Measurements from ENCODE around the gene PLCB1. TPM values are rescaled to one million over a fixed set of nuclear protein-coding genes. Genes with fewer than 3 reads are reported as not detected.

PLCB1 gene
- polyA plus RNA-seq, 6 donors from 2014 or later, result 0.27 to 0.79 (median 0.54) TPM; not detected in 2

- no peak for ATAC-seq (ENCODE audit: low read depth in 2 of 2)
- H3K9me3 Mint-ChIP-seq, result peaks cover 0 to 1% (median 0%) of the 10 kb centered on the region in 7 donors
Measured at GRCh38 chr20:8303651-8304050, 171.6 kb downstream of the PLCB1 start.

GRCh38 chr20:8304124-8304816 lies 172.2 kb downstream of the PLCB1 start:
- no peak for DNase-seq
- Mint-ChIP-seq H3K27ac (peak overlapping the region in 1 of 6 donors; percentile 26), H3K36me3 (no peaks in the 10 kb centered on the region), H3K27me3 (no peaks in the 10 kb centered on the region), H3K9me3 (peaks cover 0 to 1% (median 0%) of the 10 kb centered on the region in 7 donors), H3K4me3 (no peak overlapping the region), H3K4me1 (no peaks in the 10 kb centered on the region)
- ATAC-seq (ENCODE audit: low read depth in 2 of 2), result no peak

More at GRCh38 chr20:8303651-8304050, 171.6 kb downstream of the PLCB1 start:
- H3K27me3 Mint-ChIP-seq, result no peaks in the 10 kb centered on the region
- H3K36me3 Mint-ChIP-seq, result no peaks in the 10 kb centered on the region
- H3K4me1 Mint-ChIP-seq, result no peaks in the 10 kb centered on the region
- no peak overlapping the region for H3K4me3 Mint-ChIP-seq
- DNase-seq, result no peak
- H3K27ac Mint-ChIP-seq, result no peak overlapping the region

- no peaks in the 10 kb centered on the region for H3K27me3 Mint-ChIP-seq
- DNase-seq (peak; percentile 12), ATAC-seq (ENCODE audit: low read depth in 2 of 2) (peak; percentile 42 to 66)
- H3K4me3 Mint-ChIP-seq, result no peak overlapping the region
- no peaks in the 10 kb centered on the region for H3K4me1 Mint-ChIP-seq
- peaks cover 0 to 1% (median 0%) of the 10 kb centered on the region in 7 donors for H3K9me3 Mint-ChIP-seq
- peak overlapping the region in 1 of 6 donors; percentile 47 for H3K27ac Mint-ChIP-seq
- no peaks in the 10 kb centered on the region for H3K36me3 Mint-ChIP-seq
Measured at GRCh38 chr20:8305449-8305978, 173.4 kb downstream of the PLCB1 start.

GRCh38 chr20:8306937-8307336 lies 174.9 kb downstream of the PLCB1 start:
- H3K4me3 Mint-ChIP-seq, result no peak overlapping the region
- H3K27ac Mint-ChIP-seq, result no peak overlapping the region
- no peaks in the 10 kb centered on the region for H3K27me3 Mint-ChIP-seq
- H3K4me1 Mint-ChIP-seq, result no peaks in the 10 kb centered on the region
- no peaks in the 10 kb centered on the region for H3K9me3 Mint-ChIP-seq
- ATAC-seq (ENCODE audit: low read depth in 2 of 2) (no peak), DNase-seq (no peak)
- H3K36me3 Mint-ChIP-seq, result no peaks in the 10 kb centered on the region

GRCh38 chr20:8309634-8310033 lies 177.6 kb downstream of the PLCB1 start:
- no peaks in the 10 kb centered on the region for H3K4me1 Mint-ChIP-seq
- H3K36me3 Mint-ChIP-seq, result no peaks in the 10 kb centered on the region
- DNase-seq, result no peak
- ATAC-seq (ENCODE audit: low read depth in 2 of 2), result no peak
- H3K9me3 Mint-ChIP-seq, result no peaks in the 10 kb centered on the region
- no peaks in the 10 kb centered on the region for H3K27me3 Mint-ChIP-seq
- H3K4me3 Mint-ChIP-seq, result no peak overlapping the region
- H3K27ac Mint-ChIP-seq, result no peak overlapping the region

- no peak overlapping the region for H3K4me3 Mint-ChIP-seq
- ATAC-seq (ENCODE audit: low read depth in 2 of 2) (no peak), DNase-seq (no peak)
- no peaks in the 10 kb centered on the region for H3K36me3 Mint-ChIP-seq
- no peaks in the 10 kb centered on the region for H3K9me3 Mint-ChIP-seq
- H3K27ac Mint-ChIP-seq, result no peak overlapping the region
- no peaks in the 10 kb centered on the region for H3K27me3 Mint-ChIP-seq
- no peaks in the 10 kb centered on the region for H3K4me1 Mint-ChIP-seq
Measured at GRCh38 chr20:8310618-8311017, 178.6 kb downstream of the PLCB1 start.

- Mint-ChIP-seq H3K27ac (no peak overlapping the region), H3K9me3 (no peaks in the 10 kb centered on the region), H3K27me3 (no peaks in the 10 kb centered on the region), H3K4me1 (no peaks in the 10 kb centered on the region), H3K36me3 (no peaks in the 10 kb centered on the region), H3K4me3 (no peak overlapping the region)
- no peak for DNase-seq
- ATAC-seq (ENCODE audit: low read depth in 2 of 2), result no peak
Measured at GRCh38 chr20:8313073-8313472, 181.0 kb downstream of the PLCB1 start.

GRCh38 chr20:8315639-8316573 lies 183.8 kb downstream of the PLCB1 start:
- H3K27me3 Mint-ChIP-seq, result peaks cover 0 to 3% (median 0%) of the 10 kb centered on the region in 3 donors
- DNase-seq (no peak), ATAC-seq (ENCODE audit: low read depth in 2 of 2) (no peak)
- H3K27ac Mint-ChIP-seq, result peak overlapping the region in 1 of 6 donors; percentile 1
- no peak overlapping the region for H3K4me3 Mint-ChIP-seq
- H3K36me3 Mint-ChIP-seq, result no peaks in the 10 kb centered on the region
- peaks cover 0 to 5% (median 1%) of the 10 kb centered on the region in 3 donors for H3K4me1 Mint-ChIP-seq
- H3K9me3 Mint-ChIP-seq, result no peaks in the 10 kb centered on the region

GRCh38 chr20:8317448-8317847 lies 185.4 kb downstream of the PLCB1 start:
- Mint-ChIP-seq H3K9me3 (no peaks in the 10 kb centered on the region), H3K36me3 (no peaks in the 10 kb centered on the region)

GRCh38 chr20:8318965-8319625 lies 187.0 kb downstream of the PLCB1 start:
- H3K9me3 Mint-ChIP-seq, result no peaks in the 10 kb centered on the region
- DNase-seq (no peak), ATAC-seq (ENCODE audit: low read depth in 2 of 2) (no peak)
- H3K27me3 Mint-ChIP-seq, result peaks cover 0 to 3% (median 0%) of the 10 kb centered on the region in 3 donors
- peaks cover 0 to 6% (median 1%) of the 10 kb centered on the region in 3 donors for H3K4me1 Mint-ChIP-seq
- no peak overlapping the region for H3K4me3 Mint-ChIP-seq
- peak overlapping the region in 1 of 6 donors; percentile 33 for H3K27ac Mint-ChIP-seq
- no peaks in the 10 kb centered on the region for H3K36me3 Mint-ChIP-seq

More at GRCh38 chr20:8317448-8317847, 185.4 kb downstream of the PLCB1 start:
- Mint-ChIP-seq H3K4me1 (peaks cover 0 to 6% (median 1%) of the 10 kb centered on the region in 3 donors), H3K27me3 (peaks cover 0 to 3% (median 0%) of the 10 kb centered on the region in 3 donors), H3K4me3 (no peak overlapping the region), H3K27ac (no peak overlapping the region)
- DNase-seq (no peak), ATAC-seq (ENCODE audit: low read depth in 2 of 2) (no peak)

- no peaks in the 10 kb centered on the region for H3K9me3 Mint-ChIP-seq
- peaks cover 0 to 6% (median 1%) of the 10 kb centered on the region in 3 donors for H3K4me1 Mint-ChIP-seq
- peaks cover 0 to 3% (median 0%) of the 10 kb centered on the region in 3 donors for H3K27me3 Mint-ChIP-seq
- no peaks in the 10 kb centered on the region for H3K36me3 Mint-ChIP-seq
- no peak overlapping the region for H3K27ac Mint-ChIP-seq
- ATAC-seq (ENCODE audit: low read depth in 2 of 2) (no peak), DNase-seq (no peak)
- no peak overlapping the region for H3K4me3 Mint-ChIP-seq
Measured at GRCh38 chr20:8320306-8320705, 188.2 kb downstream of the PLCB1 start.

- ATAC-seq (ENCODE audit: low read depth in 2 of 2) (no peak), DNase-seq (no peak)
- peak overlapping the region in 1 of 6 donors; percentile 53 for H3K27ac Mint-ChIP-seq
- H3K36me3 Mint-ChIP-seq, result no peaks in the 10 kb centered on the region
- peaks cover 0 to 3% (median 0%) of the 10 kb centered on the region in 3 donors for H3K27me3 Mint-ChIP-seq
- H3K4me1 Mint-ChIP-seq, result peaks cover 0 to 6% (median 1%) of the 10 kb centered on the region in 3 donors
- no peak overlapping the region for H3K4me3 Mint-ChIP-seq
- H3K9me3 Mint-ChIP-seq, result no peaks in the 10 kb centered on the region
Measured at GRCh38 chr20:8321001-8321400, 188.9 kb downstream of the PLCB1 start.

GRCh38 chr20:8322662-8323217 lies 190.7 kb downstream of the PLCB1 start:
- no peak for ATAC-seq (ENCODE audit: low read depth in 2 of 2)
- no peak for DNase-seq
- Mint-ChIP-seq H3K4me3 (no peak overlapping the region), H3K36me3 (no peaks in the 10 kb centered on the region), H3K4me1 (peaks cover 0 to 6% (median 1%) of the 10 kb centered on the region in 3 donors), H3K27ac (no peak overlapping the region), H3K27me3 (peaks cover 0 to 3% (median 0%) of the 10 kb centered on the region in 3 donors), H3K9me3 (no peaks in the 10 kb centered on the region)
